GM23338 (cell line): Measurements from ENCODE around the gene HCK. TPM values are rescaled to one million over a fixed set of nuclear protein-coding genes. Genes with fewer than 3 reads are reported as not detected.
A peak's percentile ranks its signal among the peaks of the same experiment; 100 is the strongest.

Experiments used
- ATAC-seq: fragments of 200-7000 bp; cut with Tn5 transposase; 3 replicates; pipeline ENCODE4 v1.9.1; 2020
- DNase-seq: peaks from one replicate; pipeline ENCODE4 v3.0.0-alpha.2; 2015; ENCODE audit warnings: low spot score
- H2AFZ ChIP-seq: fragments of 200-600 bp; sonication (generic); 2 replicates; pipeline ENCODE4 v1.8.0; 2016; ENCODE audit warnings: antibody characterized with exemption, mild to moderate bottlenecking, moderate library complexity
- H3F3A ChIP-seq: fragments of 200-600 bp; sonication (generic); replicated peaks from 2 replicates; pipeline ENCODE4 v1.8.0; 2017; ENCODE audit warnings: antibody characterized with exemption, mixed run types, low read depth
- H3K27ac ChIP-seq: fragments of 200-600 bp; sonication (generic); 2 replicates; pipeline ENCODE4 v1.6.1; 2016; ENCODE audit warnings: low read depth
- H3K27me3 ChIP-seq: fragments of 200-600 bp; sonication (generic); 2 replicates; pipeline ENCODE4 v1.8.0; 2016; ENCODE audit warnings: mild to moderate bottlenecking, mixed run types, moderate library complexity; ENCODE audit not compliant: insufficient read depth
- H3K36me3 ChIP-seq: fragments of 200-600 bp; sonication (generic); 2 replicates; pipeline ENCODE4 v1.8.0; 2016; ENCODE audit warnings: mild to moderate bottlenecking; ENCODE audit not compliant: insufficient read depth
- H3K4me1 ChIP-seq: fragments of 200-600 bp; sonication (generic); 2 replicates; pipeline ENCODE4 v1.8.0; 2016; ENCODE audit warnings: mild to moderate bottlenecking, moderate library complexity; ENCODE audit not compliant: insufficient read depth
- H3K4me2 ChIP-seq: fragments of 200-600 bp; sonication (generic); 2 replicates; pipeline ENCODE4 v1.7.1; 2017; ENCODE audit warnings: mixed run types
- H3K4me3 ChIP-seq: fragments of 200-600 bp; sonication (generic); 2 replicates; pipeline ENCODE4 v1.6.1; 2016; ENCODE audit warnings: mixed run types
- H3K79me2 ChIP-seq: fragments of 200-600 bp; sonication (generic); replicated peaks from 2 replicates; pipeline ENCODE4 v1.8.0; 2017; ENCODE audit warnings: mild to moderate bottlenecking; ENCODE audit not compliant: insufficient read depth
- H3K9me2 ChIP-seq: fragments of 200-600 bp; sonication (generic); 2 replicates; pipeline ENCODE4 v1.8.0; 2017; ENCODE audit not compliant: insufficient read depth
- H4K20me1 ChIP-seq: fragments of 200-600 bp; sonication (generic); replicated peaks from 2 replicates; pipeline ENCODE4 v1.8.0; 2017; ENCODE audit warnings: mild to moderate bottlenecking; ENCODE audit not compliant: insufficient read depth
- H3K27ac Mint-ChIP-seq: 2 replicates; pipeline ENCODE4 v1.8.0; 2020; ENCODE audit warnings: inconsistent platforms, mild to moderate bottlenecking, moderate library complexity, mixed read lengths
- H3K27me3 Mint-ChIP-seq: 3 replicates; pipeline ENCODE4 v1.8.0; 2022; ENCODE audit warnings: low read depth, mild to moderate bottlenecking, moderate library complexity, mixed read lengths, inconsistent platforms; ENCODE audit not compliant: insufficient read depth, poor library complexity
- H3K36me3 Mint-ChIP-seq: 3 replicates; pipeline ENCODE4 v1.8.0; 2021; ENCODE audit warnings: low read depth, mild to moderate bottlenecking, inconsistent platforms, moderate library complexity, mixed read lengths
- H3K4me1 Mint-ChIP-seq: 3 replicates; pipeline ENCODE4 v1.8.0; 2020; ENCODE audit warnings: mild to moderate bottlenecking, inconsistent platforms, mixed read lengths
- H3K4me3 Mint-ChIP-seq: 3 replicates; pipeline ENCODE4 v1.8.0; 2021; ENCODE audit warnings: moderate library complexity, mild to moderate bottlenecking, inconsistent platforms, mixed read lengths
- H3K9me3 Mint-ChIP-seq: 3 replicates; pipeline ENCODE4 v1.8.0; 2020; ENCODE audit warnings: moderate library complexity, mild to moderate bottlenecking, inconsistent platforms, mixed read lengths
- CREB1 ChIP-seq: fragments of 250-450 bp; sonication (Bioruptor Pico); IDR thresholded peaks from 2 replicates; pipeline ENCODE4 v1.5.0; 2020; ENCODE audit warnings: low read depth, mild to moderate bottlenecking, moderate library complexity
- EZH2 ChIP-seq: fragments of 200-600 bp; sonication (generic); IDR thresholded peaks from one replicate; pipeline ENCODE4 v1.8.0; 2017; ENCODE audit warnings: antibody characterized with exemption, mild to moderate bottlenecking, low read depth; ENCODE audit not compliant: unreplicated experiment
- EZH2phosphoT487 ChIP-seq: fragments of 200-600 bp; sonication (generic); IDR thresholded peaks from one replicate; pipeline ENCODE4 v1.8.1; 2018; ENCODE audit warnings: antibody characterized with exemption; ENCODE audit not compliant: unreplicated experiment
- JUNB ChIP-seq: IDR thresholded peaks from one replicate; pipeline ENCODE4 v1.6.1; 2016; ENCODE audit warnings: antibody characterized with exemption; ENCODE audit not compliant: unreplicated experiment
- NANOG ChIP-seq: IDR thresholded peaks from 2 replicates; pipeline ENCODE4 v1.6.1; 2016; ENCODE audit warnings: antibody characterized with exemption, borderline replicate concordance
- POLR2AphosphoS5 ChIP-seq: IDR thresholded peaks from 2 replicates; pipeline ENCODE4 v1.6.1; 2016; ENCODE audit warnings: antibody characterized with exemption, low read depth
- STAT1 ChIP-seq: IDR thresholded peaks from one replicate; pipeline ENCODE4 v1.6.1; 2016; ENCODE audit warnings: antibody characterized with exemption; ENCODE audit not compliant: unreplicated experiment
- ZNF114 ChIP-seq: fragments of 250-450 bp; sonication (Bioruptor Pico); IDR thresholded peaks from 2 replicates; pipeline ENCODE4 v1.5.0; 2020; ENCODE audit warnings: mild to moderate bottlenecking, moderate library complexity
- ZNF331 ChIP-seq: fragments of 250-450 bp; sonication (Bioruptor Pico); IDR thresholded peaks from 2 replicates; pipeline ENCODE4 v1.5.0; 2020; ENCODE audit warnings: low read depth, mild to moderate bottlenecking, moderate library complexity
- polyA plus RNA-seq: library from polyadenylated mRNA; unstranded; fragments of >200 nt; fragmentation: Nextera tagmentation; extraction: Ambion mirVana; gene quantifications from 2 replicates; pipeline ENCODE4 v1.2.1, GENCODE V29; 2016
- total RNA-seq: library from RNA; depleted of rRNA; stranded (reverse); fragments of >200 nt; shearing (Covaris generic); gene quantifications from 2 replicates; pipeline ENCODE4 v1.2.3, GENCODE V29; 2014
- TF ChIP-seq, protein P1 (sequence below): IDR thresholded peaks from 2 replicates; pipeline ENCODE4 v1.6.1; 2016; ENCODE audit warnings: antibody characterized with exemption
- TF ChIP-seq, protein P2 (sequence below): fragments of 250-450 bp; sonication (Bioruptor Pico); IDR thresholded peaks from 2 replicates; pipeline ENCODE4 v1.5.0; 2020; ENCODE audit warnings: mild to moderate bottlenecking, moderate library complexity
- TF ChIP-seq, protein P3 (sequence below): IDR thresholded peaks from one replicate; pipeline ENCODE4 v1.6.1; 2018; ENCODE audit warnings: antibody characterized with exemption; ENCODE audit not compliant: unreplicated experiment
- TF ChIP-seq, protein P4 (sequence below), 2 experiments: fragments of 200-600 bp in 1 of 2; sonication (generic) in 1 of 2; conservative IDR thresholded peaks; 2 replicates each; pipeline versions ENCODE4 v1.5.1 to v1.6.1; 2016 to 2017; ENCODE audit warnings: antibody characterized with exemption in 2 of 2, low read depth in 2 of 2, mild to moderate bottlenecking in 2 of 2, moderate library complexity in 1 of 2

HCK gene
- total and polyA plus RNA-seq, 2 experiments from 2014 or later: 0.97 TPM; not detected in 1

DNA sequence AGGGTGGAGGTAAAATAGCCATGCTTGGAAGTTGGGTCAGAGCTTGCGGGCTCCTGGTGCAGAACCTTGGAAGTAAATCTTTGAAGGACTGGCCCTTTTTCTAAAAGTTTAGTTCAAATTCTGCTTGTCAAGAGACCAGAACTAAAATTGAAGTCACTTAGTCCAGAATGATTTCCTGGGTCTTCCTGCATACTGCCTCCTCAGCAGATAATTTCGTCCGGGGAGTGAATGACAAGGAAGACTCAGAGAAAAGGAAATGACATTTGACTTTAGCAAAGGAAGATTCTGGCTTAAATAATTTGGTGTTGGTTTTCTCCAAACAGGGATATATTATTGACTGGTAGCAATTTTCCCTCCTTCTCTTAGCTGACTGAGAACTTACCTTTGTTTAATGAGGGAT, 58.7 kb downstream of the HCK start:
- H3K4me2 ChIP-seq: peak overlapping the region; percentile 84
- Mint-ChIP-seq H3K36me3 (peaks cover 6% of the 10 kb centered on the region; the same call in 2 of the 3 replicates), H3K9me3 (no peaks in the 10 kb centered on the region), H3K4me1 (peaks cover 8% of the 10 kb centered on the region; the same call in 2 of the 3 replicates), H3K27me3 (peaks cover 4% of the 10 kb centered on the region), H3K27ac (peak overlapping the region; percentile 100), H3K4me3 (peak overlapping the region; percentile 97)
- no peaks in the 10 kb centered on the region for H3K36me3 ChIP-seq
- H3K79me2 ChIP-seq: peaks cover 56% of the 10 kb centered on the region
- peaks cover 15% of the 10 kb centered on the region for H4K20me1 ChIP-seq
- DNase-seq (no peak), ATAC-seq (no peak)
- H3K9me2 ChIP-seq: peaks cover 4% of the 10 kb centered on the region; the same call in 1 of the 2 replicates
- H3F3A ChIP-seq: peaks cover 5% of the 10 kb centered on the region; the same call in 1 of the 2 replicates
- H3K27me3 ChIP-seq: no peaks in the 10 kb centered on the region
- peak overlapping the region; percentile 99; the same call in 1 of the 2 replicates for H3K27ac ChIP-seq
- no peak for TF ChIP-seq EZH2
- no peak for TF ChIP-seq JUNB
- TF ChIP-seq ZNF331 (CRISPR knock-in tag): no peak
- TF ChIP-seq NANOG: no peak
- TF ChIP-seq POLR2AphosphoS5: no peak
- no peak for TF ChIP-seq EZH2phosphoT487
- TF ChIP-seq, protein P1, sequence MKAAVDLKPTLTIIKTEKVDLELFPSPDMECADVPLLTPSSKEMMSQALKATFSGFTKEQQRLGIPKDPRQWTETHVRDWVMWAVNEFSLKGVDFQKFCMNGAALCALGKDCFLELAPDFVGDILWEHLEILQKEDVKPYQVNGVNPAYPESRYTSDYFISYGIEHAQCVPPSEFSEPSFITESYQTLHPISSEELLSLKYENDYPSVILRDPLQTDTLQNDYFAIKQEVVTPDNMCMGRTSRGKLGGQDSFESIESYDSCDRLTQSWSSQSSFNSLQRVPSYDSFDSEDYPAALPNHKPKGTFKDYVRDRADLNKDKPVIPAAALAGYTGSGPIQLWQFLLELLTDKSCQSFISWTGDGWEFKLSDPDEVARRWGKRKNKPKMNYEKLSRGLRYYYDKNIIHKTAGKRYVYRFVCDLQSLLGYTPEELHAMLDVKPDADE: no peak
- no peak for TF ChIP-seq STAT1
- TF ChIP-seq ZNF114 (CRISPR knock-in tag): no peak
- TF ChIP-seq CREB1 (CRISPR knock-in tag): no peak
- TF ChIP-seq, protein P2, sequence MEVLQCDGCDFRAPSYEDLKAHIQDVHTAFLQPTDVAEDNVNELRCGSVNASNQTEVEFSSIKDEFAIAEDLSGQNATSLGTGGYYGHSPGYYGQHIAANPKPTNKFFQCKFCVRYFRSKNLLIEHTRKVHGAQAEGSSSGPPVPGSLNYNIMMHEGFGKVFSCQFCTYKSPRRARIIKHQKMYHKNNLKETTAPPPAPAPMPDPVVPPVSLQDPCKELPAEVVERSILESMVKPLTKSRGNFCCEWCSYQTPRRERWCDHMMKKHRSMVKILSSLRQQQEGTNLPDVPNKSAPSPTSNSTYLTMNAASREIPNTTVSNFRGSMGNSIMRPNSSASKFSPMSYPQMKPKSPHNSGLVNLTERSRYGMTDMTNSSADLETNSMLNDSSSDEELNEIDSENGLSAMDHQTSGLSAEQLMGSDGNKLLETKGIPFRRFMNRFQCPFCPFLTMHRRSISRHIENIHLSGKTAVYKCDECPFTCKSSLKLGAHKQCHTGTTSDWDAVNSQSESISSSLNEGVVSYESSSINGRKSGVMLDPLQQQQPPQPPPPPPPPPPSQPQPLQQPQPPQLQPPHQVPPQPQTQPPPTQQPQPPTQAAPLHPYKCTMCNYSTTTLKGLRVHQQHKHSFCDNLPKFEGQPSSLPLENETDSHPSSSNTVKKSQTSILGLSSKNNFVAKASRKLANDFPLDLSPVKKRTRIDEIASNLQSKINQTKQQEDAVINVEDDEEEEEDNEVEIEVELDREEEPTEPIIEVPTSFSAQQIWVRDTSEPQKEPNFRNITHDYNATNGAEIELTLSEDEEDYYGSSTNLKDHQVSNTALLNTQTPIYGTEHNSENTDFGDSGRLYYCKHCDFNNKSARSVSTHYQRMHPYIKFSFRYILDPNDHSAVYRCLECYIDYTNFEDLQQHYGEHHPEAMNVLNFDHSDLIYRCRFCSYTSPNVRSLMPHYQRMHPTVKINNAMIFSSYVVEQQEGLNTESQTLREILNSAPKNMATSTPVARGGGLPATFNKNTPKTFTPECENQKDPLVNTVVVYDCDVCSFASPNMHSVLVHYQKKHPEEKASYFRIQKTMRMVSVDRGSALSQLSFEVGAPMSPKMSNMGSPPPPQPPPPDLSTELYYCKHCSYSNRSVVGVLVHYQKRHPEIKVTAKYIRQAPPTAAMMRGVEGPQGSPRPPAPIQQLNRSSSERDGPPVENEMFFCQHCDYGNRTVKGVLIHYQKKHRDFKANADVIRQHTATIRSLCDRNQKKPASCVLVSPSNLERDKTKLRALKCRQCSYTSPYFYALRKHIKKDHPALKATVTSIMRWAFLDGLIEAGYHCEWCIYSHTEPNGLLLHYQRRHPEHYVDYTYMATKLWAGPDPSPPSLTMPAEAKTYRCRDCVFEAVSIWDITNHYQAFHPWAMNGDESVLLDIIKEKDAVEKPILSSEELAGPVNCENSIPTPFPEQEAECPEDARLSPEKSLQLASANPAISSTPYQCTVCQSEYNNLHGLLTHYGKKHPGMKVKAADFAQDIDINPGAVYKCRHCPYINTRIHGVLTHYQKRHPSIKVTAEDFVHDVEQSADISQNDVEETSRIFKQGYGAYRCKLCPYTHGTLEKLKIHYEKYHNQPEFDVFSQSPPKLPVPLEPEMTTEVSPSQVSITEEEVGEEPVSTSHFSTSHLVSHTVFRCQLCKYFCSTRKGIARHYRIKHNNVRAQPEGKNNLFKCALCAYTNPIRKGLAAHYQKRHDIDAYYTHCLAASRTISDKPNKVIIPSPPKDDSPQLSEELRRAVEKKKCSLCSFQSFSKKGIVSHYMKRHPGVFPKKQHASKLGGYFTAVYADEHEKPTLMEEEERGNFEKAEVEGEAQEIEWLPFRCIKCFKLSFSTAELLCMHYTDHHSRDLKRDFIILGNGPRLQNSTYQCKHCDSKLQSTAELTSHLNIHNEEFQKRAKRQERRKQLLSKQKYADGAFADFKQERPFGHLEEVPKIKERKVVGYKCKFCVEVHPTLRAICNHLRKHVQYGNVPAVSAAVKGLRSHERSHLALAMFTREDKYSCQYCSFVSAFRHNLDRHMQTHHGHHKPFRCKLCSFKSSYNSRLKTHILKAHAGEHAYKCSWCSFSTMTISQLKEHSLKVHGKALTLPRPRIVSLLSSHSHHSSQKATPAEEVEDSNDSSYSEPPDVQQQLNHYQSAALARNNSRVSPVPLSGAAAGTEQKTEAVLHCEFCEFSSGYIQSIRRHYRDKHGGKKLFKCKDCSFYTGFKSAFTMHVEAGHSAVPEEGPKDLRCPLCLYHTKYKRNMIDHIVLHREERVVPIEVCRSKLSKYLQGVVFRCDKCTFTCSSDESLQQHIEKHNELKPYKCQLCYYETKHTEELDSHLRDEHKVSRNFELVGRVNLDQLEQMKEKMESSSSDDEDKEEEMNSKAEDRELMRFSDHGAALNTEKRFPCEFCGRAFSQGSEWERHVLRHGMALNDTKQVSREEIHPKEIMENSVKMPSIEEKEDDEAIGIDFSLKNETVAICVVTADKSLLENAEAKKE (CRISPR knock-in tag): no peak
- TF ChIP-seq, protein P3, sequence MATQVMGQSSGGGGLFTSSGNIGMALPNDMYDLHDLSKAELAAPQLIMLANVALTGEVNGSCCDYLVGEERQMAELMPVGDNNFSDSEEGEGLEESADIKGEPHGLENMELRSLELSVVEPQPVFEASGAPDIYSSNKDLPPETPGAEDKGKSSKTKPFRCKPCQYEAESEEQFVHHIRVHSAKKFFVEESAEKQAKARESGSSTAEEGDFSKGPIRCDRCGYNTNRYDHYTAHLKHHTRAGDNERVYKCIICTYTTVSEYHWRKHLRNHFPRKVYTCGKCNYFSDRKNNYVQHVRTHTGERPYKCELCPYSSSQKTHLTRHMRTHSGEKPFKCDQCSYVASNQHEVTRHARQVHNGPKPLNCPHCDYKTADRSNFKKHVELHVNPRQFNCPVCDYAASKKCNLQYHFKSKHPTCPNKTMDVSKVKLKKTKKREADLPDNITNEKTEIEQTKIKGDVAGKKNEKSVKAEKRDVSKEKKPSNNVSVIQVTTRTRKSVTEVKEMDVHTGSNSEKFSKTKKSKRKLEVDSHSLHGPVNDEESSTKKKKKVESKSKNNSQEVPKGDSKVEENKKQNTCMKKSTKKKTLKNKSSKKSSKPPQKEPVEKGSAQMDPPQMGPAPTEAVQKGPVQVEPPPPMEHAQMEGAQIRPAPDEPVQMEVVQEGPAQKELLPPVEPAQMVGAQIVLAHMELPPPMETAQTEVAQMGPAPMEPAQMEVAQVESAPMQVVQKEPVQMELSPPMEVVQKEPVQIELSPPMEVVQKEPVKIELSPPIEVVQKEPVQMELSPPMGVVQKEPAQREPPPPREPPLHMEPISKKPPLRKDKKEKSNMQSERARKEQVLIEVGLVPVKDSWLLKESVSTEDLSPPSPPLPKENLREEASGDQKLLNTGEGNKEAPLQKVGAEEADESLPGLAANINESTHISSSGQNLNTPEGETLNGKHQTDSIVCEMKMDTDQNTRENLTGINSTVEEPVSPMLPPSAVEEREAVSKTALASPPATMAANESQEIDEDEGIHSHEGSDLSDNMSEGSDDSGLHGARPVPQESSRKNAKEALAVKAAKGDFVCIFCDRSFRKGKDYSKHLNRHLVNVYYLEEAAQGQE: no peak
- TF ChIP-seq, protein P4, sequence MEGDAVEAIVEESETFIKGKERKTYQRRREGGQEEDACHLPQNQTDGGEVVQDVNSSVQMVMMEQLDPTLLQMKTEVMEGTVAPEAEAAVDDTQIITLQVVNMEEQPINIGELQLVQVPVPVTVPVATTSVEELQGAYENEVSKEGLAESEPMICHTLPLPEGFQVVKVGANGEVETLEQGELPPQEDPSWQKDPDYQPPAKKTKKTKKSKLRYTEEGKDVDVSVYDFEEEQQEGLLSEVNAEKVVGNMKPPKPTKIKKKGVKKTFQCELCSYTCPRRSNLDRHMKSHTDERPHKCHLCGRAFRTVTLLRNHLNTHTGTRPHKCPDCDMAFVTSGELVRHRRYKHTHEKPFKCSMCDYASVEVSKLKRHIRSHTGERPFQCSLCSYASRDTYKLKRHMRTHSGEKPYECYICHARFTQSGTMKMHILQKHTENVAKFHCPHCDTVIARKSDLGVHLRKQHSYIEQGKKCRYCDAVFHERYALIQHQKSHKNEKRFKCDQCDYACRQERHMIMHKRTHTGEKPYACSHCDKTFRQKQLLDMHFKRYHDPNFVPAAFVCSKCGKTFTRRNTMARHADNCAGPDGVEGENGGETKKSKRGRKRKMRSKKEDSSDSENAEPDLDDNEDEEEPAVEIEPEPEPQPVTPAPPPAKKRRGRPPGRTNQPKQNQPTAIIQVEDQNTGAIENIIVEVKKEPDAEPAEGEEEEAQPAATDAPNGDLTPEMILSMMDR (conservative IDR thresholded peaks at IDR 0.05; ENCODE audit: low read depth in 2 of 2): no peak
- peak overlapping the region; percentile 71 for H3K4me3 ChIP-seq
- peaks cover 11% of the 10 kb centered on the region for H3K4me1 ChIP-seq
- H2AFZ ChIP-seq: no peak overlapping the region
